ENCODE data around the gene OCSTAMP.

OCSTAMP gene

DNA sequence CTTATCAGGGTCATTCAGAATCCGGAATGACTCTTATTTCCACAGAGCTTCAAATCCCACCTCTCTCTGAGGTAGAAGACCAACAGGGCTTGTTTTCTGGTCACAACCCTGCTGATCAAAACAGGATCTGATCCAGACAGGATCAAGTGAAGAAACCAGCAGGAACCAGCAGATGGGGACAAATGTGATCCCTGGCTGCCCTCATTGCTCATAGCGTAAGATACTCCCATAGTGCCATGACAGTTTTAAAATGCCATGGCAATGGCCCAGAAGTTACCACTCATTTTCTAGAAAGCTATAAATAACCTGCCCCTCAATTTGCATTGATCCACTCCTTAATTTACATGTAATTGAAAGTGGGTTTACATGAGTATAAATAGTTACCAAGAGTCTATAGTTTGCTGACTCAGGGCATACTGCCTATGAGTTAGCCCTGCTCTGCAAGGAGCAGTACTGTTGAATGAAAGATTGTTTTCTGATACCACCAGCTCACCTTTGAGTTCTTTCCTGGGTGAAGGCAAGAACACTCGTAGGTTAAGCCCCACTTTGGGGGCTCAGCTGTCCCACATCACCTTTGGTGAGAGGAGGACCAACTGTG is 30.9 kb downstream of the OCSTAMP start:
- TF ChIP-seq FOXP2 (optimal IDR thresholded peaks at IDR 0.05; ENCODE audit: borderline replicate concordance, extremely low read depth, extremely low read length, insufficient read depth) (no peak), TAF1 (IDR thresholded peaks at IDR 0.05; ENCODE audit: borderline replicate concordance, insufficient read depth, low read length) (no peak), SIN3A (IDR thresholded peaks at IDR 0.05; ENCODE audit: borderline replicate concordance, insufficient read depth, low read length) (no peak), POLR2AphosphoS5 (IDR thresholded peaks at IDR 0.05; ENCODE audit: low read depth, low read length) (no peak)
- TF ChIP-seq, protein P1, sequence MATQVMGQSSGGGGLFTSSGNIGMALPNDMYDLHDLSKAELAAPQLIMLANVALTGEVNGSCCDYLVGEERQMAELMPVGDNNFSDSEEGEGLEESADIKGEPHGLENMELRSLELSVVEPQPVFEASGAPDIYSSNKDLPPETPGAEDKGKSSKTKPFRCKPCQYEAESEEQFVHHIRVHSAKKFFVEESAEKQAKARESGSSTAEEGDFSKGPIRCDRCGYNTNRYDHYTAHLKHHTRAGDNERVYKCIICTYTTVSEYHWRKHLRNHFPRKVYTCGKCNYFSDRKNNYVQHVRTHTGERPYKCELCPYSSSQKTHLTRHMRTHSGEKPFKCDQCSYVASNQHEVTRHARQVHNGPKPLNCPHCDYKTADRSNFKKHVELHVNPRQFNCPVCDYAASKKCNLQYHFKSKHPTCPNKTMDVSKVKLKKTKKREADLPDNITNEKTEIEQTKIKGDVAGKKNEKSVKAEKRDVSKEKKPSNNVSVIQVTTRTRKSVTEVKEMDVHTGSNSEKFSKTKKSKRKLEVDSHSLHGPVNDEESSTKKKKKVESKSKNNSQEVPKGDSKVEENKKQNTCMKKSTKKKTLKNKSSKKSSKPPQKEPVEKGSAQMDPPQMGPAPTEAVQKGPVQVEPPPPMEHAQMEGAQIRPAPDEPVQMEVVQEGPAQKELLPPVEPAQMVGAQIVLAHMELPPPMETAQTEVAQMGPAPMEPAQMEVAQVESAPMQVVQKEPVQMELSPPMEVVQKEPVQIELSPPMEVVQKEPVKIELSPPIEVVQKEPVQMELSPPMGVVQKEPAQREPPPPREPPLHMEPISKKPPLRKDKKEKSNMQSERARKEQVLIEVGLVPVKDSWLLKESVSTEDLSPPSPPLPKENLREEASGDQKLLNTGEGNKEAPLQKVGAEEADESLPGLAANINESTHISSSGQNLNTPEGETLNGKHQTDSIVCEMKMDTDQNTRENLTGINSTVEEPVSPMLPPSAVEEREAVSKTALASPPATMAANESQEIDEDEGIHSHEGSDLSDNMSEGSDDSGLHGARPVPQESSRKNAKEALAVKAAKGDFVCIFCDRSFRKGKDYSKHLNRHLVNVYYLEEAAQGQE (IDR thresholded peaks at IDR 0.05; ENCODE audit: insufficient read depth in 1 of 2, low read depth in 2 of 2, low read length in 2 of 2), result no peak

DNA sequence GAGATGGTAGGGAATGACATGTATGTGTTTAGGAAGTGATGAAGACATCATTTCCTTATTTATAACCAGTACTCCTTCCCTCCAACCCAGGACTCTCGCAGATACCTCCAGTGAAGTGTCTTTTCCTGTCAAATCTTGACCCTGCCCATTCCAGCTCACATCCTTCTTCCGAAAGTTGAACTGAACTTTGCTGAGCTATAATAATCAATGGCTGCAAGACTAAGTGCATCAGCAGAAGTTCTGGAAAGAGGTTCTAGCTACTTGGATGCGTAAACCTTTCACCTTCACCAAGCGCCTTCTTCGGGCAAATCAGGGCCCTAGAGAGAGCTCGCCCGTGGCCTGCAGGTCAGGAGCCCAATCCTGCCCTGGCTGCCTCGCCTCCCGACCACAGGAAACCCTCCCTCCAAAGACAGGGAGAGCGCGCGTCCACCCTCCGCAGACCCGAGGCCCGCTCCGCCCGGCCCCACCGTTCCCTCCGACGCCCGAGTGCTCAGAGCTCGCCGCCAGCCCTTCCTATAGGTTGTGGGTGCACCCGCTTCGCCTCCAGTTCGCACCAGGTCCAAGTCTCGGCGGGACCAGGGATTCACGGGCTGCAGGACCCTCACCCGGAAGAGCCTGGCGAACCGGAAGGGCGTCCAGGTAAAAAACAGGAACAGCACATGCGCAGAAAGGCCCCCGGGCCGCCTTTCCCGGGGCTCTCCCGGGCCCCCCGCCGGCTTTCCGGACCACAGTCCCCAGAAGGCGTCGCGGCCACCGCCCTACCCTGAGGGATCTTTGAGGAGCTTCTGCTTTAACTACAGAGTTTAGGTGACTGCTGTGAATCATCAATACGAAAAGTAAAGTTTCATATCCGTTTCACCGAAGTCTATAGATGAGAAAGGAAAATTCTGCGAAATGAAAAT is 37.3 kb downstream of the OCSTAMP start, which contains the start of gene ZNF334:
ZNF334 (minus strand) TSS at position 617 of the 902 bp plus-strand sequence. CDS start 1,457 bp downstream, outside the sequence.
- TF ChIP-seq POLR2AphosphoS5 (IDR thresholded peaks at IDR 0.05; ENCODE audit: low read depth, low read length) (no peak), TAF1 (IDR thresholded peaks at IDR 0.05; ENCODE audit: borderline replicate concordance, insufficient read depth, low read length) (no peak), SIN3A (IDR thresholded peaks at IDR 0.05; ENCODE audit: borderline replicate concordance, insufficient read depth, low read length) (no peak), FOXP2 (optimal IDR thresholded peaks at IDR 0.05; ENCODE audit: borderline replicate concordance, extremely low read depth, extremely low read length, insufficient read depth) (no peak)
- TF ChIP-seq, protein P1 (IDR thresholded peaks at IDR 0.05; ENCODE audit: insufficient read depth in 1 of 2, low read depth in 2 of 2, low read length in 2 of 2), result no peak

DNA sequence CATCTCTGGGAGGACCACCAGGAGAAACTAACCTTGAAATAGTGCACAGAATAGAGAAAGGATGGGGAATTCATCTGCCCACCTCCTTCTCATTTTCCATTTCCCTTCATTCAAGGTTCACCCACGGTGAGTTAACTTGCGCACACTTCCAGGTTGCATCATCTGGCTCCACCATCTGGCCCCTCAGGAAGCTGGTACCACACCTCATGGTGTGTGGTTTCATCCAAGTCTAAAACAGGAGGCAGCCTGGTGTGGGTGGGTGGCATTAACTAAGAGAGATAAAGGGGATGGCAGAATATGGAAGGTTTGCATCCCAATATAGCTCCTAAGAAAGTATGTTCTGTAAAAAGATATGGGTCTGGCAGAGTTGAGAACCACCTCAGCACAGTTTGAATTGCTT is 40.9 kb downstream of the OCSTAMP start:
- TF ChIP-seq FOXP2 (optimal IDR thresholded peaks at IDR 0.05; ENCODE audit: borderline replicate concordance, extremely low read depth, extremely low read length, insufficient read depth), result no peak
- no peak for TF ChIP-seq SIN3A (IDR thresholded peaks at IDR 0.05; ENCODE audit: borderline replicate concordance, insufficient read depth, low read length)
- no peak for TF ChIP-seq POLR2AphosphoS5 (IDR thresholded peaks at IDR 0.05; ENCODE audit: low read depth, low read length)
- no peak for TF ChIP-seq TAF1 (IDR thresholded peaks at IDR 0.05; ENCODE audit: borderline replicate concordance, insufficient read depth, low read length)
- TF ChIP-seq, protein P1 (IDR thresholded peaks at IDR 0.05; ENCODE audit: insufficient read depth in 1 of 2, low read depth in 2 of 2, low read length in 2 of 2), result no peak

DNA sequence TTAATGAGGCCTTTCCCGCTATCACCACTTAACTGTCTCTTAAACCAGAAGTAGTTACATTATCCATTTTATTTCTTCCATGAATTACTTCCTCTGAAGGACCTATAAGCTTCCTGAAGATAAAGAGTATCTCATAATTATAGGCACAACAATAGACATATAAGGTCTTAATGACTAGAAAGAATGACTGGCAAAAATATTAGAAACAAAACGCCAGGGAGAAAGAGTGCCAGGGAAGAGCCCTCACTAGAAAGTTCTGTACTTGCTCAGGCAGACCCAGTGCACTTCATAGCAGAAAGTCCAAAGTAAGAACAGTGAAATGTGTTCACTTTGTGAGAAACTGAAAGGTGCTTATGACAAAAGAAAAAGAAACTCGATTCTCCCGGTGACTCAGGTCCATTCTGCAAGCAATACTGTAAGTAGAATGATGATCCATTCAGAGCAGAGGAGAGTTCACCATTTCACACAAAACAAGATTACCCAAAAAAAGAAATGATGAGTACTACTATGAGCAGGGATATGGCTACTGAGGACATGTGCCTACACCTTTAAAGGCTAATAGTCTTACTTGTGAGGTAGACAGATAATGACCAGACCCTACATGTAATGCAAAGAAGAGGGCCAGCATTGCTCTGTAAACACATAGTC is 42.6 kb downstream of the OCSTAMP start:
- no peak for TF ChIP-seq SIN3A (IDR thresholded peaks at IDR 0.05; ENCODE audit: borderline replicate concordance, insufficient read depth, low read length)
- no peak for TF ChIP-seq FOXP2 (optimal IDR thresholded peaks at IDR 0.05; ENCODE audit: borderline replicate concordance, extremely low read depth, extremely low read length, insufficient read depth)
- no peak for TF ChIP-seq TAF1 (IDR thresholded peaks at IDR 0.05; ENCODE audit: borderline replicate concordance, insufficient read depth, low read length)
- TF ChIP-seq, protein P1 (IDR thresholded peaks at IDR 0.05; ENCODE audit: insufficient read depth in 1 of 2, low read depth in 2 of 2, low read length in 2 of 2), result no peak
- TF ChIP-seq POLR2AphosphoS5 (IDR thresholded peaks at IDR 0.05; ENCODE audit: low read depth, low read length), result no peak

Measured in PFSK-1 (cell line).